Measurements from ENCODE around the gene TRAPPC2. TPM values are rescaled to one million over a fixed set of nuclear protein-coding genes. Genes with fewer than 3 reads are reported as not detected.

Gene TRAPPC2
- total and polyA plus RNA-seq, 4 donors: 3.1 to 12.3 (median 8.8) TPM

- Histone ChIP-seq H3K9me3 (ENCODE audit: control insufficient read depth in 4 of 4, low read length in 3 of 4) (no peaks in the 10 kb centered on the region), H3K4me1 (ENCODE audit: control insufficient read depth in 4 of 4, insufficient read depth in 4 of 4, low read length in 3 of 4) (peaks cover 7 to 22% (median 14%) of the 10 kb centered on the region in 4 donors), H3K4me3 (ENCODE audit: low read depth in 1 of 3, low read length in 3 of 3) (no peak overlapping the region), H3K27me3 (ENCODE audit: control insufficient read depth in 4 of 4, insufficient read depth in 4 of 4, low read length in 3 of 4) (no peaks in the 10 kb centered on the region), H3K9ac (ENCODE audit: low read depth in 1 of 2, low read length in 2 of 2) (no peak overlapping the region), H3K27ac (ENCODE audit: low read depth in 1 of 2, low read length in 2 of 2) (no peak overlapping the region), H3K36me3 (ENCODE audit: control insufficient read depth in 4 of 4, insufficient read depth in 3 of 4, low read depth in 1 of 4, low read length in 3 of 4) (no peaks in the 10 kb centered on the region)
- WGBS: 80% methylated on average over 7 of the region's 7 CpGs
- no peak for DNase-seq (ENCODE audit: low spot score)
- TF ChIP-seq ZBTB33 (IDR thresholded peaks at IDR 0.05) (no peak), MAX (IDR thresholded peaks at IDR 0.05) (no peak), YY1 (IDR thresholded peaks at IDR 0.05) (no peak), CTCF (IDR thresholded peaks at IDR 0.05; ENCODE audit: low read depth, low read length, missing input control) (no peak), ATF3 (IDR thresholded peaks at IDR 0.05) (no peak), RXRA (IDR thresholded peaks at IDR 0.05) (no peak), JUND (IDR thresholded peaks at IDR 0.05) (no peak), RAD21 (IDR thresholded peaks at IDR 0.05) (no peak), REST (IDR thresholded peaks at IDR 0.05) (no peak), GABPA (IDR thresholded peaks at IDR 0.05 in 1 of 2, conservative IDR thresholded peaks at IDR 0.05 in 1 of 2) (no peak), FOXA1 (IDR thresholded peaks at IDR 0.05) (no peak), HNF4A (conservative IDR thresholded peaks at IDR 0.05) (no peak), FOXA2 (IDR thresholded peaks at IDR 0.05) (no peak), TAF1 (conservative IDR thresholded peaks at IDR 0.05) (no peak), NR2F2 (IDR thresholded peaks at IDR 0.05) (no peak), HNF4G (IDR thresholded peaks at IDR 0.05) (no peak), EGR1 (IDR thresholded peaks at IDR 0.05; ENCODE audit: low read depth in 2 of 2) (no peak), SP1 (IDR thresholded peaks at IDR 0.05) (no peak)
Observed at GRCh38 chrX:13691841-13692371, 42.5 kb downstream of the TRAPPC2 start.
